ENCODE measurements around the gene TMEM107.

Gene TMEM107

GRCh38 chr17:8161289-8162232 lies 14.6 kb downstream of the TMEM107 start:
- DNase-seq = no peak

DNA sequence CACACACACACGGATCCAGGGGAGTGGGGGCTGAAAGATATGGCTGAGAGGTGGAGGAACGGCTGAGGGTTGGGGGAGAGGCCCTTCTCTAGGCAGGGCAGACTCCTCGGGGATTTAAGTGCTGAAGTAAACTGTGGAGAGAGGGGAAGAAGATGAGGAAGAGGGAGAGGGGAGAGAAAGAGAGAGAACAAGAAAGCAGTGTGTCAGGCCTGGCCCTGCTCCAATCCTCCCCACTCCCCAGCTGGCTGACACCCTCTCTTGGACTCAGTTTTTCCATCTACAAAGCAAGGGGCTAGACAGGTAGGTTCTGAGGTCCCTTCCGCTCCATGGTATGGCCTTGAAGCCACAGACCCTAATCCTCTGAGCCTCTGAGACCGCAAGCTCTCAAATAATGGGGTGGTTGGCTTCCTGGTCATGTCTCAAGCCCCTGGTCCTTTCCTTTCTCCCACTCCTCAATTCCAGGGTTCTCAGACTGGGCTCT lies 15.4 kb downstream of the TMEM107 start:
- DNase-seq = no peak

- no peak for DNase-seq
These were observed 16.0 kb downstream of the TMEM107 start for GRCh38 chr17:8160224-8160577.

- DNase-seq = no peak
These were observed 16.5 kb downstream of the TMEM107 start for GRCh38 chr17:8159459-8160223.

DNA sequence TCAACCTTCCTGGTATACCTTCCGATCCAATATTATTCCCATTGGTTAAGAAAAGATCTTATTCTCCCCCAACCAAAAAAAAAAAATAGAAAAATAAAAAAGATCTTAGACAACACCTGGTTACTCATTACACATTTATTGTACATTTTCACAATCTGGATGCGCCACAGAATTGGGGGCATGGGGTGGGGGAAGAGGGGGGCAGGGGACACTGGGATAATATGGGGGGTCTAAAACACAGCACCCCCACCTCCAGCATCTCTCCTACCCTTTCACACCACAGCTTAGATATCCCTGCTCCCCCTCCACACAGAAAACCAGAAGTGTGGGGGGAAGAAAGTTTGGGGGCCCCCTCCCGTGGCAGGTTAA lies 17.2 kb downstream of the TMEM107 start:
- DNase-seq = no peak

DNA sequence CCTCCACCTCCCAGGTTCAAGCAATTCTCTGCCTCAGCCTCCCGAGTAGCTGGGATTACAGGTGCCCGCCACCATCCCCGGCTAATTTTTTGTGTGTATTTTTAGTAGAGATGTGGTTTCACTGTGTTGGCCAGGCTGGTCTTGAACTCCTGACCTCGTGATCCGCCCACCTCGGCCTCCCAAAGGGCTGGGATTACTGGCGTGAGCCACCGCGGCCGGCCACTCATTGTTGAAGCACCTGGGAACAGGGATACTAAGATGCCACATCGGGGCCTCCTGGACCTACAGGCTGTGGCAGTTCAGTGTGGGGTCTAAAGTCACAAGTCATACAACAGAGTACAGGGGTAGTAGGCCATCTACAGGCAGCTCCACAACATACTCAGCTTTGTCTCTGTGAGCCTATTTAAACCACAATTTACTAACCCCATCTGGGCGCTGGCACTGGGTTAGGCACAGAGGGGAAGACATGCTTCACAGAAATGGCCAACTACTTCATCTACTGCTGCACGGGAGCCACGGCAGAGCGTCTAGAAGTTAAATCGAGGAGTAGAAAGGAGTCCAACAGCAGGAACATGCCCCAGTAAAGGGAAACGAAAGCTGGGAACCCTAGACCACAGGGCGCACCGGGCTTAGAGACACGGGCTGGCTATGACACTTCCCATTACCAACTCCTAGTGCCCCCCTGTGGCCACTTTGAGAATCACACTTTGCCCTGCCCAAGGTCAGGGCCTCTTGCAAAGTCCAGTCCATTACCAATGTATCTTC lies 17.7 kb downstream of the TMEM107 start:
- DNase-seq = no peak

GRCh38 chr17:8156246-8156992 lies 19.8 kb downstream of the TMEM107 start:
- DNase-seq = peak; percentile 99

- DNase-seq = no peak
These were observed 20.3 kb downstream of the TMEM107 start for GRCh38 chr17:8155996-8156245.

GRCh38 chr17:8155231-8155995 lies 20.8 kb downstream of the TMEM107 start:
- no peak for DNase-seq

DNA sequence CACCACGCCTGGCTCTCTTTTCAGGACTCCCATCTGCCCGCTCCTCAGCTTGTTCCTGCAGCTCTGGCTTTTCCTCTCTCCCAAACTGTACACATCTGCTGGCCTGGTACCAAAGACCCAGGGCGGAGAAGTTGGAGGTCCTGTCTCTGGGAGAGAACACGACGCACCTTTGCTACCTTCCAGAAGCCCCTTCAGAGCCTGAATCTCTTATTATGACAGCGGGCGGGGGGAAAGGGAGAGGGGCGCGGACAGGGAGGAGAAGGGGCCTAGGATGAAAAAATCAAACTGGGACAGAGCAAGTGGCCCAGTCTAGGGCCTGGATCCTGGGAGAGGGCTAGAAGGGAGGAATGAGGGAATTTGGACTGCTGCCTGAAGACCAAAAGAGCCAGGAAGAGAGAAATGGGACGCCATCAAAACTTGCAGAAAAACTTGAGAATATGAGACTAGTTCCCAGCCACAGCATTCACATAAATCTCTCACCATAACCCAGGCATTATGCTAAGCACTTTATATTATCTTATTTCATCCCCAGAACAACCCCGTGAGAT lies 21.5 kb downstream of the TMEM107 start:
- DNase-seq = no peak

DNA sequence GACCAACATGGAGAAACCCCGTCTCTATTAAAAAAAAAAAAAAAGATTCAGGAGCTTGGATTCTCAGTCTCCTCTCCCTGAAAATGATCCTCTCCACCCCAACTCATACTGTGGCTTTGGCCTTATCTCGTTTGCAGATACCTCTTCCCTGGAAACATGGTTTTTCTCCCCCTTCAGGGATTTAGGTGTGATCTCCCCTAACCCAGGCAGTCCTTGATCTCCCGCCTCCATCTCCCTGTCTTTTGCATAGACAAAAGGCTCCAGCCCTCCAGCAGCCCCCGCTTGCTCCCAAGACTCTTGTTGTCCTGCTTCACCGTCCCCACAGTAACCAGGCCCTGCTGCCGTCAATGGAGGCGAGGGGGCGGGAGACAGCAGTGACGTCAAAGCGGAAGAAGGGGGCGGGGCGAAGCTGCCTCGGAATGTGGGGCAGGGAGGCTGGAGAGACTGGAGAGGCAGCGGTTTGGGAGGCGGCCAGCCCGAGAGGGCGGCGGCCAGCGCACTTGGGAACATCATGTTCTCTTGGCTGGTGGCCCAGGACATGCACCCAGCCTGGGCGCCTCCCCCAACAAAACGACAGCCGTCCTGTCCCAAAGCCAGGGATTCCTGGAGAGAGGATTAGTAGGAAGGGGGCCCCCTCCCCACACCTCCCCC lies 22.1 kb downstream of the TMEM107 start:
- peak; percentile 72 for DNase-seq

GRCh38 chr17:8153525-8153956 lies 22.6 kb downstream of the TMEM107 start:
- DNase-seq = no peak

- DNase-seq = no peak
These were observed 23.1 kb downstream of the TMEM107 start for GRCh38 chr17:8153031-8153451.

DNA sequence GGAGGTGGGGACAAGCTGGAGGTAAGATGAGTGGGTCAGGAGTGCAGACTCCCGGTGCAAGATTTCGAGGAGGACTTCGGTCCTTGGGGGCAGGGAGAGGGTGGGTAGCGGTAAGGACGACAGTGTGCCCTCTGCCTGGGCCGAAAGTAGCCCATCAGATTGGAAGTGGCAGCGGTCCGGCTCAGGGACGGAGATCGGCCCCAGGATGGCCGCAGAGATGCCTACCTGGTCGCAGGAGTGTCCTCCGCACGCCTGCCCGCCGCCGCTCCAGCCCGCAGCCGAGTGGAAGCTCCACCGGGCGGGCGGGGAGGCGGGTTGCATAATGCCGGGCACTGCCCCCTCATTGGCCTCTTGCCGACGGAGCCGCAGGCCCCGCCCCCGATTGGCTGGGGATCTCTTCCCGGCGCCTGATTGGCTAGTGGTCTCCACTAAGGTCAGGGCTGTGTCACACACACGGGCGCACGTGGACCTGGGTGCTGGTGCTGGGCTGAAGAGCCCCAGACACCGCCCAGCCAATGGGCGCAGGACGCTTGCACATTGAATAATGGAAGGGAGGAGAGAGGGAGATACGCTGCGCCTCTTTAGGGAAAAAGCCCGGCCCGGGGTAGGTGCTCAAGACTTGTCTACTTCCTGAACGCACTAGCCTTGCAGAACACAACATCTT lies 23.9 kb downstream of the TMEM107 start, which contains the start of gene PER1:
PER1 (minus strand) TSS at position 293 of the 664 bp plus-strand sequence. CDS start 1,698 bp downstream, outside the sequence.
- peak; percentile 70 for DNase-seq

- DNase-seq = no peak
These were observed 24.5 kb downstream of the TMEM107 start for GRCh38 chr17:8151641-8152111.

- peak; percentile 88 for DNase-seq
These were observed 25.0 kb downstream of the TMEM107 start for GRCh38 chr17:8151120-8151640.

- no peak for DNase-seq
These were observed 25.7 kb downstream of the TMEM107 start for GRCh38 chr17:8150194-8151119.

GRCh38 chr17:8149419-8150193 lies 26.6 kb downstream of the TMEM107 start:
- no peak for DNase-seq
